Ascending aorta (tissue), 2 donors: ENCODE measurements around the gene PDYN. TPM values are rescaled to one million over a fixed set of nuclear protein-coding genes. Genes with fewer than 3 reads are reported as not detected.

Experiments
- DNase-seq, 2 donors: peaks; one replicate each; pipeline ENCODE4 v3.0.0-alpha.2; 2019; ENCODE audit warnings: low spot score in 2 of 2
- H3K27ac ChIP-seq, 2 donors: fragments of 200-600 bp; sonication (generic); one replicate each; pipeline ENCODE4 v1.5.1; 2016 to 2017; ENCODE audit warnings: mild to moderate bottlenecking in 1 of 2
- H3K27me3 ChIP-seq: fragments of 200-600 bp; sonication (generic); one replicate; pipeline ENCODE4 v1.5.1; 2017
- H3K36me3 ChIP-seq, 2 donors: fragments of 200-600 bp; sonication (generic); one replicate each; pipeline ENCODE4 v1.5.1; 2016
- H3K4me1 ChIP-seq, 2 donors: fragments of 200-600 bp; sonication (generic); one replicate each; pipeline ENCODE4 v1.5.1; 2016 to 2017; ENCODE audit warnings: mild to moderate bottlenecking in 1 of 2
- H3K4me3 ChIP-seq, 2 donors: fragments of 200-600 bp; sonication (generic); one replicate each; pipeline ENCODE4 v1.5.1; 2016 to 2017; ENCODE audit warnings: mild to moderate bottlenecking in 1 of 2
- H3K9me3 ChIP-seq, 2 donors: fragments of 200-600 bp; sonication (generic); one replicate each; pipeline ENCODE4 v1.5.1; 2016
- intact Hi-C: fragments of 100-400 bp; cut with DNase I; formaldehyde crosslinking; loops from one replicate; pipeline ENCODE4 v1.15.1; 2023
- total RNA-seq: library from RNA; depleted of rRNA; stranded (reverse); fragments of >200 nt; gene quantifications from one replicate; pipeline ENCODE4 v1.1.0, GENCODE V29; 2016
- TF ChIP-seq, protein P1 (sequence below), 3 experiments: fragments of 200-600 bp in 2 of 3; fragments of 450-650 bp in 1 of 3; sonication (generic) in 2 of 3; IDR thresholded peaks; one replicate each; pipeline ENCODE4 v1.5.1; 2016 to 2019; ENCODE audit warnings: antibody characterized with exemption in 3 of 3, mild to moderate bottlenecking in 1 of 3, moderate library complexity in 1 of 3

The PDYN gene
- total RNA-seq, 1 donor from 2014 or later: not detected

DNA sequence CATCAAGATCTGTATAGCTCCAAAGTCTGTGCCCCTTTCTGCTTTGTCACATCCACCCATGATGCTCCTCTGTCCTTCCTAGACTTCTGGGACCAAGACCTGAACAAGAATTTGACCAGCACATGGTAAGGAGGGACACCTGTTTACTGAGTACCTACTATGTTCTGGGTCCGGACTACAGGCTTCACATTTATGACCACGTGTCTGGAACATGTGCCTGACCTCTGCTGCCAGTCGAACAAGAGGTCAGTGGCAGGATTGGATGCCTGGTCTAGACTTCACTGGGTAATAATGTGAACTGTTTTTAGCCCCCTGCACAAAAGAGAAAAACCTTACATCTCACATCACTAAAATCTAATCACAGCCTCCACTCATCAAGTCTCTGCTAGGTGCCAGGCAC, 7.3 kb upstream of the PDYN start:
- Histone ChIP-seq H3K27me3 (no peaks in the 10 kb centered on the region), H3K9me3 (no peaks in the 10 kb centered on the region), H3K27ac (no peak overlapping the region), H3K36me3 (no peaks in the 10 kb centered on the region), H3K4me1 (no peaks in the 10 kb centered on the region), H3K4me3 (no peak overlapping the region)
- intact Hi-C loops: no loop called here
- TF ChIP-seq, protein P1, sequence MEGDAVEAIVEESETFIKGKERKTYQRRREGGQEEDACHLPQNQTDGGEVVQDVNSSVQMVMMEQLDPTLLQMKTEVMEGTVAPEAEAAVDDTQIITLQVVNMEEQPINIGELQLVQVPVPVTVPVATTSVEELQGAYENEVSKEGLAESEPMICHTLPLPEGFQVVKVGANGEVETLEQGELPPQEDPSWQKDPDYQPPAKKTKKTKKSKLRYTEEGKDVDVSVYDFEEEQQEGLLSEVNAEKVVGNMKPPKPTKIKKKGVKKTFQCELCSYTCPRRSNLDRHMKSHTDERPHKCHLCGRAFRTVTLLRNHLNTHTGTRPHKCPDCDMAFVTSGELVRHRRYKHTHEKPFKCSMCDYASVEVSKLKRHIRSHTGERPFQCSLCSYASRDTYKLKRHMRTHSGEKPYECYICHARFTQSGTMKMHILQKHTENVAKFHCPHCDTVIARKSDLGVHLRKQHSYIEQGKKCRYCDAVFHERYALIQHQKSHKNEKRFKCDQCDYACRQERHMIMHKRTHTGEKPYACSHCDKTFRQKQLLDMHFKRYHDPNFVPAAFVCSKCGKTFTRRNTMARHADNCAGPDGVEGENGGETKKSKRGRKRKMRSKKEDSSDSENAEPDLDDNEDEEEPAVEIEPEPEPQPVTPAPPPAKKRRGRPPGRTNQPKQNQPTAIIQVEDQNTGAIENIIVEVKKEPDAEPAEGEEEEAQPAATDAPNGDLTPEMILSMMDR (IDR thresholded peaks at IDR 0.05): no peak
- DNase-seq: no peak

DNA sequence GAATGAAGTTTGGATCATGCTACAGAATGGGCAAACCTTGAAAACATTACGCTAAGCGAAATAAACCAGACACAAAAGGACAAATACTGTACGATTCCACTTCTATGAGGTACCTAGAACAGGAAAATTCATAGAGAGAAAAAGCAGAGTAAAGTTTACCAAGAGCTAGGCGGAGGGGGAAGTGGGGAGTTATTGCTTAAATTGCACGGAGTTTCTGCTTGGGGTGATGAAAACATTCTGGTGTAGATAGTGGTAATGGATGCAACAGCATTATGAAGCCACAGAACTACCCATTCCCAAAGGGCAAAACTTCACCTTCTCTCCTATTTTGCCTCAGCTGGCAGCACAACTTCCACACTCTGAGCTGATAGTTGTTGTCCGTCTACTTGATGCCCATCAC, 6.4 kb upstream of the PDYN start:
- Histone ChIP-seq H3K27ac (no peak overlapping the region), H3K4me1 (no peaks in the 10 kb centered on the region), H3K27me3 (no peaks in the 10 kb centered on the region), H3K9me3 (no peaks in the 10 kb centered on the region), H3K4me3 (no peak overlapping the region), H3K36me3 (no peaks in the 10 kb centered on the region)
- TF ChIP-seq, protein P1 (IDR thresholded peaks at IDR 0.05): no peak
- intact Hi-C loops: no loop called here
- DNase-seq: no peak

DNA sequence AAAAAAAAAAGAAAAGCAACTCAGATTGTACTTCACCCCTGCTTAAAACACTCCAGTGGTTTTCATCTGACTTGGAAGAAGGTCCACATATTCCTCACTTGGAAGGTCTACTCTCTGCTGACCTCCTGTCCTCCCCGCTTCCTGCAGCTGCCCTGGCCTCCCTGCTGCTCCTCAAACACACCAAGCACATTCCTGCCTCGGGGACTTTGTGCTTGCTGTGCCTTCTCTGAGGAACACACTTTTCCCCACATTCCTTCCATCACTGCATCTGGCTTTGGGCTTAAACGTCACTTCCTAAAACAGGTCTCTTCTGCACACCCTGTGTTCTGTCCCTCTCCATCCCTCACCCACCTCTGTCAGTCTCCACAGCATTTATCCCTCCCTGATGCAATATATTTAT, 4.9 kb upstream of the PDYN start:
- Histone ChIP-seq H3K27ac (no peak overlapping the region), H3K9me3 (no peaks in the 10 kb centered on the region), H3K4me1 (no peaks in the 10 kb centered on the region), H3K36me3 (no peaks in the 10 kb centered on the region), H3K27me3 (no peaks in the 10 kb centered on the region), H3K4me3 (no peak overlapping the region)
- intact Hi-C loops: no loop called here
- DNase-seq: no peak
- TF ChIP-seq, protein P1 (IDR thresholded peaks at IDR 0.05): no peak

DNA sequence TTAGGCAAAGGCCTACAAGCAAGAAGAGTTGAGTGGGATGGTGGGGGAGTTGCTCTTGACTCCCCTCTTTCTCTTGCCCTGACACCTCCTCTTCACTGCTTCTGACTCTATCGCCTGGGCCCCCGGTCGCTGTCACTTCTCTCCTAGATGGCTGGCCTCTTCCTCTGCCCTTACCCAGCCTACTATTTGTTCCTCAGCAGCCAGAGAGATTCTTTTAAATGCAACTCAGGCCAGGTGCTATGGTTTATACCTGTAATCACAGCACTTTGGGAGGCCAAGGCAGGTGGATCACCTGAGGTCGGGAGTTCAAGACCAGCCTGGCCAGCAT, 4.3 kb upstream of the PDYN start:
- TF ChIP-seq, protein P1 (IDR thresholded peaks at IDR 0.05): no peak
- no peak for DNase-seq
- intact Hi-C loops: no loop called here
- Histone ChIP-seq H3K27ac (no peak overlapping the region), H3K4me1 (no peaks in the 10 kb centered on the region), H3K9me3 (no peaks in the 10 kb centered on the region), H3K36me3 (no peaks in the 10 kb centered on the region), H3K27me3 (no peaks in the 10 kb centered on the region), H3K4me3 (no peak overlapping the region)

DNA sequence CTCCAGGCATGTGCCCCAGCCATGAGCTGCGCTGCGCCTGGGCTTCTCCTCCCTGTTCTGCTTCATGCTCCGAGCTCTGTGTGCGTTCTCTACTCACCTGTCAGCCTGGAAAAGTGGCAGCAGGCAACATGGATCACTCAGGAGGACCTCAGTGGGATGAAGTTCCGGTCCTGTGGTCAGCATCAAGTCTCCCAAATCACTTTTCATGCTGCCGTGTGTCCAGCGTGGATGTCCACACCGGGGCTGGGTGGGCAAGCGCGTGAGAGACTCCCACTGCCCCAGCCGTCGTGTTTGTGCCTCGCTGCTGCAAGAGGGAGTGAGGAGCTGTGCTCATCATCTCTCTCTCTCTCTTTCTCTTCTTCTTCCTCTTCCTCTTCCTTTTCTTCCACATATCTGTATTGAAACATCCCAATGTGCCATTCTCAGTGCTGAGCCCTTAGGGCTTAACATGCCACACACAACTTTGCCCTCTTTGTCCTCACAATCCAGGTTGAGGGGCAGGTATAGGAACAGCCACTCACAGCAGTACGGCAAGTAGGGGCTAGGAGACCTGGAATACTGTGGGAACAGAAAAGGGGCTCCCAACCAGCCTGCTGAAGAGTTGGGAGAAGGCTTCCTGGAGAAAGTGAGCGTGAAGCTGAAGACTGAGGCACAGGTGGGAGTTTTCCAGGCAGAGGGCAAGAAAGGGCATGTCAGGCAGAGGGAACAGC, 3.8 kb upstream of the PDYN start:
- TF ChIP-seq, protein P1 (IDR thresholded peaks at IDR 0.05): no peak

More for the DNA sequence above, 3.8 kb upstream of the PDYN start:
- no peak for DNase-seq
- Histone ChIP-seq H3K9me3 (no peaks in the 10 kb centered on the region), H3K27me3 (no peaks in the 10 kb centered on the region), H3K27ac (no peak overlapping the region), H3K4me1 (no peaks in the 10 kb centered on the region), H3K4me3 (no peak overlapping the region), H3K36me3 (no peaks in the 10 kb centered on the region)
- intact Hi-C loops: no loop called here
